ENCODE measurements around the gene ZNF497. TPM values are rescaled to one million over a fixed set of nuclear protein-coding genes. Genes with fewer than 3 reads are reported as not detected.
"Not testable (repeated sequence)": the region's sequence is repeated elsewhere in the genome, so short reads cannot be mapped to it uniquely, and the experiment has no call there.

The ZNF497 gene
- total and polyA plus RNA-seq, 4 donors = 3.7 to 9.1 (median 5.9) TPM

DNA sequence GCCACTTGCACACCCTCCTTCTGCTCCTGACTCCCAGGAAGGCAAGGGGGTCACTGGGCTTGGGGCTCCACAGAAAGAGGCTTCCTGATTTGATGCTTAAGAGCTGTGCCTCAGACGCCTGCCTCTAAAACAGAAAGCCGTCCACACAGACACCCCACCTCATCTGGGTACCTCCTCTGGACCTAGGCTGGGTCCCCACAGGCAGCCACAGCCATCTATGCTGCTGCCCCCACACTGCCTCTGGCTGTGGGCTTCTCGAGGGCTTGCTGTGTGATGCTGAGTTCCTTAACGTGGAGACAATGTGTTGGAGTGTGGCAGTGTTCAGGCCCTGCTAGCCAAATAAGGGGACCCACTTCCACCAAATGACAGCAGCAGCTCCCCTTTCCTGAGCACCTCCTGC, 44.3 kb downstream of the ZNF497 start:
- 75% methylated on average over 3 of the region's 4 CpGs for WGBS (ENCODE audit: insufficient coverage)
- H3K27ac ChIP-seq (ENCODE audit: low read depth, low read length) = no peak overlapping the region
- no peak for DNase-seq (ENCODE audit: low read depth in 4 of 6, low spot score in 6 of 6)
- H3K9me3 ChIP-seq (ENCODE audit: control insufficient read depth, insufficient read depth, low read length) = no peaks in the 10 kb centered on the region
- H3K4me1 ChIP-seq (ENCODE audit: control insufficient read depth, insufficient read depth, low read length) = no peaks in the 10 kb centered on the region
- no peaks in the 10 kb centered on the region for H3K27me3 ChIP-seq (ENCODE audit: control insufficient read depth, insufficient read depth, low read length)
- no peak overlapping the region for H3K4me3 ChIP-seq (ENCODE audit: low read depth, low read length)
- H3K36me3 ChIP-seq (ENCODE audit: control insufficient read depth, insufficient read depth, low read length) = peaks cover 42% of the 10 kb centered on the region

- Histone ChIP-seq H3K27me3 (ENCODE audit: control insufficient read depth, insufficient read depth, low read length) (no peaks in the 10 kb centered on the region), H3K4me3 (ENCODE audit: low read depth, low read length) (no peak overlapping the region), H3K4me1 (ENCODE audit: control insufficient read depth, insufficient read depth, low read length) (no peaks in the 10 kb centered on the region), H3K9me3 (ENCODE audit: control insufficient read depth, insufficient read depth, low read length) (no peaks in the 10 kb centered on the region), H3K36me3 (ENCODE audit: control insufficient read depth, insufficient read depth, low read length) (peaks cover 49% of the 10 kb centered on the region), H3K27ac (ENCODE audit: low read depth, low read length) (no peak overlapping the region)
- no peak for DNase-seq (ENCODE audit: low read depth in 4 of 6, low spot score in 6 of 6)
- no CpG with 5 or more reads among the region's 7 CpGs for WGBS (ENCODE audit: insufficient coverage)
These were observed 45.0 kb downstream of the ZNF497 start for GRCh38 chr19:58317476-58318072.

DNA sequence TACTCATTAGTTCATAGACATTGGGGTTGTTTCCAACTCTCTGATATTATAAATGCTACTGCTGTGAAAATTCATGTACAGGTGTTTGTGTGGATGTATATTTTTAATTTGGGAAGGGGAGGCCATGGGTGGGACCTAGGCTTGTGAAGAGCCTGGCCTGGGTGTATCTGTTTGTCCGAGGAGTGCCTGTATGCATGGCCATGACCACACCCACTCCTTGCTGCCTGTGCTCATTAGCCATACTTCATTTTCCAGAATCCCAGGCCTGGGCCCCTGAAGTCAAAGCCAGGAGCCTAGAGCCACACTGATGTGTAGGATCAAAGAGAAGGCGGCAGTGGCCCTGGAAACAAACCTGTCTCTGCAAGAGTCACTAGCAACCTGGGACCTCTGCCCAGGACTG, 47.0 kb downstream of the ZNF497 start:
- no peak for DNase-seq (ENCODE audit: low read depth in 4 of 6, low spot score in 6 of 6)
- H3K9me3 ChIP-seq (ENCODE audit: control insufficient read depth, insufficient read depth, low read length) = no peaks in the 10 kb centered on the region
- H3K4me3 ChIP-seq (ENCODE audit: low read depth, low read length) = no peak overlapping the region
- 92% methylated on average over 1 of the region's 2 CpGs for WGBS (ENCODE audit: insufficient coverage)
- peaks cover 57% of the 10 kb centered on the region for H3K36me3 ChIP-seq (ENCODE audit: control insufficient read depth, insufficient read depth, low read length)
- H3K27me3 ChIP-seq (ENCODE audit: control insufficient read depth, insufficient read depth, low read length) = no peaks in the 10 kb centered on the region
- H3K4me1 ChIP-seq (ENCODE audit: control insufficient read depth, insufficient read depth, low read length) = no peaks in the 10 kb centered on the region
- no peak overlapping the region for H3K27ac ChIP-seq (ENCODE audit: low read depth, low read length)

DNA sequence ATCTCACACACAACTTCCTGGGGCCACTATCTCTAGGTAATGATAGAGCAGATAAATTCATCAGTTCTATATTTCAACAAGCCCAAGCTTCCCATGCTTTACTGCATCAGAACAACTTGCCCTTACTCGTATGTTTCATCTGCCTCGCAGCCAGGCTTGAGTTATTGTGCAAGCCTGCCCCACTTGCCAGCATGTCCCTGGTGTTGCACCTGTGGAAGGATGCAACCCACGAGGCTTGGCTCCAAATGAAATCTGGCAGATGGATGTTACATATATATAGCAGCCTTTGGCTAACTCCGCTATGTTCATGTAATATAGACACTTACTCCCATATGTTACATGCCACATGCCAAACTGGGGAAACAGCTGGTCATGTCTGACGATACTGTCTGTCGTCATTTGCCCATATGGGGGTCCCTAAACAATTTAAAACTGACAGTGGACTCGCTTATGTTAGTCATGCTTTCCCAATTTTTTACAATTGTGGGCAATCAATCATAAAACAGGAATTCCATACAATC, 51.1 kb downstream of the ZNF497 start:
- Histone ChIP-seq H3K36me3 (ENCODE audit: control insufficient read depth, insufficient read depth, low read length) (peaks cover 39% of the 10 kb centered on the region), H3K27ac (ENCODE audit: low read depth, low read length) (no peak overlapping the region), H3K4me3 (ENCODE audit: low read depth, low read length) (no peak overlapping the region), H3K9me3 (ENCODE audit: control insufficient read depth, insufficient read depth, low read length) (no peaks in the 10 kb centered on the region), H3K27me3 (ENCODE audit: control insufficient read depth, insufficient read depth, low read length) (no peaks in the 10 kb centered on the region), H3K4me1 (ENCODE audit: control insufficient read depth, insufficient read depth, low read length) (no peaks in the 10 kb centered on the region)
- DNase-seq (ENCODE audit: low read depth in 4 of 6, low spot score in 6 of 6) = peak in 2 of 6 donors; percentile 45 to 91
- WGBS (ENCODE audit: insufficient coverage) = 80% methylated on average over 6 of the region's 7 CpGs

GRCh38 chr19:58310685-58311084, 51.9 kb downstream of the ZNF497 start:
- H3K36me3 ChIP-seq (ENCODE audit: control insufficient read depth, insufficient read depth, low read length) = peaks cover 32% of the 10 kb centered on the region
- not testable (repeated sequence) for H3K27ac ChIP-seq (ENCODE audit: low read depth, low read length); H3K4me1 ChIP-seq (ENCODE audit: control insufficient read depth, insufficient read depth, low read length); H3K27me3 ChIP-seq (ENCODE audit: control insufficient read depth, insufficient read depth, low read length); H3K4me3 ChIP-seq (ENCODE audit: low read depth, low read length); H3K9me3 ChIP-seq (ENCODE audit: control insufficient read depth, insufficient read depth, low read length)
- WGBS (ENCODE audit: insufficient coverage) = 44% methylated on average over 8 of the region's 13 CpGs
- DNase-seq (ENCODE audit: low read depth in 4 of 6, low spot score in 6 of 6) = peak in 2 of 6 donors; percentile 49 to 70

DNA sequence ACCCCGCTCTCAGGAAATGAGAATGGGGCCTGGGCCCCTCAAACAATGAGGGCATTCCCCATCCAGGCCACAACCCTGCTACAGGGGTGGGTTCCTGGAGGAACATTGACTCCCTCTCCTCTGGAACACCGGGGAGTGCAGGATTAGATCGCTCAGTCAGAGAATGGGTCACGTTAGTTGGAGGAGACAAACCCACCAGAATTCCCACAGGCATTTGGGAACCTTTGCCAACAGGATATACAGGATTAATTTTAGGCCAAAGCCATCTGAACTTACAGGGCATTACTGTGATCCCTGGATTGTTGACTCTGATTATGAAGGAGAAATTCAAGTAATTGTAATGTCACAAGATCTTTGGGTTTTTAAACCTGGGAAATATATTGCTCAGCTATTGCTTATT, 54.8 kb downstream of the ZNF497 start:
- peaks cover 12% of the 10 kb centered on the region for H3K36me3 ChIP-seq (ENCODE audit: control insufficient read depth, insufficient read depth, low read length)
- no peak for DNase-seq (ENCODE audit: low read depth in 4 of 6, low spot score in 6 of 6)
- no peak overlapping the region for H3K4me3 ChIP-seq (ENCODE audit: low read depth, low read length)
- H3K4me1 ChIP-seq (ENCODE audit: control insufficient read depth, insufficient read depth, low read length) = peaks cover 10% of the 10 kb centered on the region
- no peaks in the 10 kb centered on the region for H3K27me3 ChIP-seq (ENCODE audit: control insufficient read depth, insufficient read depth, low read length)
- H3K9me3 ChIP-seq (ENCODE audit: control insufficient read depth, insufficient read depth, low read length) = no peaks in the 10 kb centered on the region
- no peak overlapping the region for H3K27ac ChIP-seq (ENCODE audit: low read depth, low read length)
- WGBS (ENCODE audit: insufficient coverage) = 100% methylated on average over 1 of the region's 4 CpGs

DNA sequence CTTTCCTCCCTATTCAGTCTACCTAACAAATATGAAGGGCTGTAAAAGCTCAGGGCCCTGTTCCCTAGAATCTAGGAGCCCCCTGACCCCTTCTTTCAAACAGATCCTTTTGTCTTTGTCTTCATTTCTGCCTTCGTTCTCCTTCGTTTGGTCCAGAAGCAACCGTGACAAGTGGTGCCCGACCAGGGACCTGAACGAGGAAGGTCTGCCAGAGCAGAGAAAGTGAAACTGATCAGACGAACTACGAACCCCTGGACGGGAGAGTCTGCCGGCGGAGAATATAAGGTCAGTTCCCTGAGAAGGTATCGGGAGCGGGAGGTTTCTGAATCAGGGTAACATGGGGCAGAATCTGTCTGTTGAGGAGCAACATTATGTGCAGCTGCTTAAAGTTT, 56.6 kb downstream of the ZNF497 start:
- Histone ChIP-seq H3K4me1 (ENCODE audit: control insufficient read depth, insufficient read depth, low read length) (peaks cover 10% of the 10 kb centered on the region), H3K9me3 (ENCODE audit: control insufficient read depth, insufficient read depth, low read length) (no peaks in the 10 kb centered on the region), H3K27ac (ENCODE audit: low read depth, low read length) (peak overlapping the region; percentile 74), H3K4me3 (ENCODE audit: low read depth, low read length) (peak overlapping the region; percentile 63), H3K36me3 (ENCODE audit: control insufficient read depth, insufficient read depth, low read length) (peaks cover 8% of the 10 kb centered on the region), H3K27me3 (ENCODE audit: control insufficient read depth, insufficient read depth, low read length) (no peaks in the 10 kb centered on the region)
- WGBS (ENCODE audit: insufficient coverage) = 48% methylated on average over 12 of the region's 12 CpGs
- DNase-seq (ENCODE audit: low read depth in 4 of 6, low spot score in 6 of 6) = no peak

DNA sequence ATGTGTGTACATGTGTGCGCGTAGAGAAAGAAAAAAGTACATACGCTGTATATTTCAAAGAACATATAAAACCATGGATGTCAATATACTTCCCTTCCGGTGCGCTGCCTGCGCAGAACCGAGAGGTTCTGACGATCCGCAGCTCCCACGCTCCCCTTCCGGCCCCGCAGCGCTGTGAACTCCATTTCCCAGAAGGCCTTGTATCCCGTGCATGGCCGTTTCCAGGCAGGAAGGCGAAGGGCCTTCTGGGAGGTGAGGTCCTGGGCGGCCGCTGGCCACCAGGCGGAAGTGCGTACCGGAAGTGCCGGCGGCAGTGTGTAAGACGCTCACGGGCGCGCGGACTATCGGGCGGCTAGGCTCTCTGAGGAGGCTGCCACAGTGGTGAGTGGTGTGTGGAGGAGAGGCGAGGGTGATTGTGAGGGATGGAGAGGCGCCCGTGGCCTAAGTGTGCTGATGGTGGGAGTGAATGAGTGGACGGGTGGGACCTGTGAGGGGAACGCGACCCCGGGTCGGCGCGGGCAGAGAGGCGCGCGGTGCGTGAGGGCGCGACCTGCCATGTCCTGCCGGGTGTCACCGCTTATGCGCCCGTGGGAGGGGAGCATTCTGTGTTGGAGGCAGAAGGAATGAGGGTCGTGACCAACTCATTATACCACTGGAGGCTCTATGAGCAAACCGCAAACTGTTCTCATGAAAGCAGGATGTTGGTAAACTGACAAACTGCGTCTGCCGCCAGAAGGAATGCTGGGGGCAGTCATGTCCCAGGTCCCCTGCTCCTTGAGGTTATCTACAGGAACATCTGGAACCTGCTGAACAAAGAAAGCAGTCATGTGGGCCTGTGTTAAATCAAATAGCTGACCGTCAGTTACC, 57.3 kb downstream of the ZNF497 start, which contains the start of gene ERVK3-1:
Gene ERVK3-1, plus strand, starts transcription at position 313 of the 867 bp plus-strand sequence. CDS start 6,792 bp downstream, outside the sequence.
- 0% methylated on average over 45 of the region's 55 CpGs for WGBS (ENCODE audit: insufficient coverage)

DNA sequence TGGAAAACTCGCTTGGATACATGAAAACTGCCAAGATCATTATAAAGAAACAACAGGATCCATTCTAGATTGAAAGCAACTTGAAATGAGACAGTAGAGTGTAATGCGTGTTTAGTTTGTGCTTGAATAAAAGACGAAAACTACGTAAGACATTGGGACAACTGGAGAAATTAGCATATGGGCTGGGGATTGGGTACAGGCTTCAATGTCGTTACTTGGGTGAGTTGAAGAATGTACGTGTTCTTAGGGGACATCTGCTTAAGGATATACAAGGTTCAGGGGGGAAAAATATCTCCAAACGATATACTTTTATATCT, 57.8 kb downstream of the ZNF497 start:
- Histone ChIP-seq H3K36me3 (ENCODE audit: control insufficient read depth, insufficient read depth, low read length) (peaks cover 17% of the 10 kb centered on the region), H3K27me3 (ENCODE audit: control insufficient read depth, insufficient read depth, low read length) (no peaks in the 10 kb centered on the region), H3K27ac (ENCODE audit: low read depth, low read length) (peak overlapping the region; percentile 74), H3K4me3 (ENCODE audit: low read depth, low read length) (peak overlapping the region; percentile 63), H3K9me3 (ENCODE audit: control insufficient read depth, insufficient read depth, low read length) (no peaks in the 10 kb centered on the region), H3K4me1 (ENCODE audit: control insufficient read depth, insufficient read depth, low read length) (peaks cover 10% of the 10 kb centered on the region)
- no peak for DNase-seq (ENCODE audit: low read depth in 4 of 6, low spot score in 6 of 6)
- WGBS (ENCODE audit: insufficient coverage) = 6% methylated on average over 3 of the region's 7 CpGs

More for the DNA sequence above, 57.3 kb downstream of the ZNF497 start, which contains the start of gene ERVK3-1:
- peaks cover 14% of the 10 kb centered on the region for H3K36me3 ChIP-seq (ENCODE audit: control insufficient read depth, insufficient read depth, low read length)
- peak within 1 kb of the TSS; percentile 63 for H3K4me3 ChIP-seq (ENCODE audit: low read depth, low read length)
- H3K27ac ChIP-seq (ENCODE audit: low read depth, low read length) = peak within 1 kb of the TSS; percentile 74
- no peaks in the 10 kb centered on the region for H3K27me3 ChIP-seq (ENCODE audit: control insufficient read depth, insufficient read depth, low read length)
- peak; percentile 82 to 99 (median 92) for DNase-seq (ENCODE audit: low read depth in 4 of 6, low spot score in 6 of 6)
- H3K4me1 ChIP-seq (ENCODE audit: control insufficient read depth, insufficient read depth, low read length) = peaks cover 10% of the 10 kb centered on the region
- H3K9me3 ChIP-seq (ENCODE audit: control insufficient read depth, insufficient read depth, low read length) = no peaks in the 10 kb centered on the region
